Measurements from ENCODE around the gene SPTBN1.

Gene SPTBN1

DNA sequence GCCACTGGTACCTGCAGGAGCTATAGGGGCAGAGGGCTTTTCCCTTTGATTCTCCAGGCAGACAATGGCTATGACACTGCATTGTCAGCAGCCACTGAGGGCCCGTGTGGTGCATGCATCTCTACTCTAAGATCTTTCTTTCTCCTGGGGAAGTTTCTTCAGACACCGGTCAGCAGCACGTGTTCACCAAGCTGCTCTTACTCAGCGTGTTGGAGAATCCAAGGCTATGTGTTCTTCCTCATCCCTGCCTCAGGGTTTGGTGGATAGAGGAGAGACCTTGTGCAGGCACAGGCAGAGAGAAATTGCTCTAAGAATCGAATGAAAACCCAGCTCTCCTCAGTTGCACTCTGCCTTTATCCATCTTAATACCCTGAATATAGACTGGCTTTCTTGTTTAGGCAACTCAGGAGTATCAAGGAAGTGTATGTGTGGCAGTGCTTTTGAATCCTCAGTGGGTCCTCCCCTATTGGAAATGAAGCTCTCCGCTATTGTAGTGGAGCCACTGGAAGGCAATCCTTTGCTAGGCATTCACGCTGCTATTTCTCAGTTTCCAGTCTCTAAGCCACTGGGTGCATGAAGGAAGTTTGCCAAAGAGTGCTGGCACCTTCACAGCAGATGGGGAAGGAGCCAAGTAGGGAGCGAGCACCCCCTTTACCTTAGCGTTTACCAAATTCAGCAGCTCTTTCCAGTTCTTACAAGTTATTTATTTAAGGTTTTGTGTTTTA, 180.4 kb downstream of the SPTBN1 start:
- H3K4me3 ChIP-seq (ENCODE audit: low read depth, low read length): no peak overlapping the region
- DNase-seq (ENCODE audit: low read depth): peak; percentile 30
- TF ChIP-seq, protein P1, sequence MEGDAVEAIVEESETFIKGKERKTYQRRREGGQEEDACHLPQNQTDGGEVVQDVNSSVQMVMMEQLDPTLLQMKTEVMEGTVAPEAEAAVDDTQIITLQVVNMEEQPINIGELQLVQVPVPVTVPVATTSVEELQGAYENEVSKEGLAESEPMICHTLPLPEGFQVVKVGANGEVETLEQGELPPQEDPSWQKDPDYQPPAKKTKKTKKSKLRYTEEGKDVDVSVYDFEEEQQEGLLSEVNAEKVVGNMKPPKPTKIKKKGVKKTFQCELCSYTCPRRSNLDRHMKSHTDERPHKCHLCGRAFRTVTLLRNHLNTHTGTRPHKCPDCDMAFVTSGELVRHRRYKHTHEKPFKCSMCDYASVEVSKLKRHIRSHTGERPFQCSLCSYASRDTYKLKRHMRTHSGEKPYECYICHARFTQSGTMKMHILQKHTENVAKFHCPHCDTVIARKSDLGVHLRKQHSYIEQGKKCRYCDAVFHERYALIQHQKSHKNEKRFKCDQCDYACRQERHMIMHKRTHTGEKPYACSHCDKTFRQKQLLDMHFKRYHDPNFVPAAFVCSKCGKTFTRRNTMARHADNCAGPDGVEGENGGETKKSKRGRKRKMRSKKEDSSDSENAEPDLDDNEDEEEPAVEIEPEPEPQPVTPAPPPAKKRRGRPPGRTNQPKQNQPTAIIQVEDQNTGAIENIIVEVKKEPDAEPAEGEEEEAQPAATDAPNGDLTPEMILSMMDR (conservative IDR thresholded peaks at IDR 0.05; ENCODE audit: low read depth, low read length): no peak

DNA sequence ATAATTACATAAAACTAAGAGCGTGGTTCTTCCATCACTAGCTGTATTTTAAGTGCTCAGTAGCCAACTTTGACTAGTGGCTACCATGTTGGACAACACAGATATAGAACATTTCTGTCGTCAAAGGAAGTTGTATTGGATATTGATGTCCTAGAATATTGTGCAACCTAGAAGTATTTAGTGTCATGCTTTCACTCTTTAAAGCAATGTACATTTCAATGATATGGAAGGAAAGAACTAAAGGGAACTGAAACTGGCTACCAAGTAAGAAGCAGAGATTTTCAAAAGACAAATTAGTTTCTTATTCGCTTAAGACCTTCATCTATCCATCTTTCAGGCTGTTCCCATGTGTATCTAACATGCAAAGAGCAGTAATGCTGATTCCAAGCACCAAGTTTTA, 182.0 kb downstream of the SPTBN1 start:
- TF ChIP-seq, protein P1 (conservative IDR thresholded peaks at IDR 0.05; ENCODE audit: low read depth, low read length): no peak
- no peak overlapping the region for H3K4me3 ChIP-seq (ENCODE audit: low read depth, low read length)
- no peak for DNase-seq (ENCODE audit: low read depth)

DNA sequence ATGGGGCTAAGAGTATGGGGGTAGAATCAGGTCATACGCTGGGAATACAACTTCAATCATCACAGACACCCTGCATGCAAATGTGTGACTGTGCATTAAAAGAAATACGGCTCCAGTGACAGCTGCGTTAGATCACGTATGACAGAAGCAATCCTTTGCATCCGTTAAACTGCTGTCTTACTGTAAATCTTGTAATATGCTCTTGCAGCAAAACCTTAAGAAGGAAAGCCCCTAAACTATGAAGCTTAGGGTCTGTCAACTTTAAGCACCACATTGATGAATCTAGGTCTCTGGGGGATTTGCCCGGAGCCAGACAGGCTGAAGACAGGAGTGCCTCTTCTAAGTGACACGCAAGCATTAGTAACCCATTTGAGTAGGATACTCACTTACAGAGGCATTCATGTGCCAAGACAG, 182.7 kb downstream of the SPTBN1 start:
- H3K4me3 ChIP-seq (ENCODE audit: low read depth, low read length): no peak overlapping the region
- TF ChIP-seq, protein P1 (conservative IDR thresholded peaks at IDR 0.05; ENCODE audit: low read depth, low read length): no peak
- no peak for DNase-seq (ENCODE audit: low read depth)

DNA sequence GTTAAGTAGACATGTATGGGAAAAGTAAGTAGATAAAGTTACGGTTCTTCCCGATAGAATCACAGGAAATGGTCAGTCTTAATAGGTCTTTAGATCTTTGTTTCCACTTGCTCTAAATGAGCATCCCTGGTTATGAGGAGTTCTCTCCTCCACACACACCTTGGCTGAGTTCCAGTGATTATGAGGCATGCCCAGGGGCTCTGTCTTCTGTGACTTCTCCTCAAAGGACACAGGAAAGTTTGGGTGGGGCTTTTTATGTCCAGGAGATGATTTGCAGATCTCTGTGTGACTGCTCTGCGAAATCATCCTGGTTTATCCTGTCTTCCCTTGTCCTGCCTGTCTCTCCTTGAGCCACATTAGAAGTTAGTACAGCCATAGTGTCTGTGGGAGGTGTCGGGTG, 183.5 kb downstream of the SPTBN1 start:
- no peak for DNase-seq (ENCODE audit: low read depth)
- TF ChIP-seq, protein P1 (conservative IDR thresholded peaks at IDR 0.05; ENCODE audit: low read depth, low read length): no peak
- no peak overlapping the region for H3K4me3 ChIP-seq (ENCODE audit: low read depth, low read length)

DNA sequence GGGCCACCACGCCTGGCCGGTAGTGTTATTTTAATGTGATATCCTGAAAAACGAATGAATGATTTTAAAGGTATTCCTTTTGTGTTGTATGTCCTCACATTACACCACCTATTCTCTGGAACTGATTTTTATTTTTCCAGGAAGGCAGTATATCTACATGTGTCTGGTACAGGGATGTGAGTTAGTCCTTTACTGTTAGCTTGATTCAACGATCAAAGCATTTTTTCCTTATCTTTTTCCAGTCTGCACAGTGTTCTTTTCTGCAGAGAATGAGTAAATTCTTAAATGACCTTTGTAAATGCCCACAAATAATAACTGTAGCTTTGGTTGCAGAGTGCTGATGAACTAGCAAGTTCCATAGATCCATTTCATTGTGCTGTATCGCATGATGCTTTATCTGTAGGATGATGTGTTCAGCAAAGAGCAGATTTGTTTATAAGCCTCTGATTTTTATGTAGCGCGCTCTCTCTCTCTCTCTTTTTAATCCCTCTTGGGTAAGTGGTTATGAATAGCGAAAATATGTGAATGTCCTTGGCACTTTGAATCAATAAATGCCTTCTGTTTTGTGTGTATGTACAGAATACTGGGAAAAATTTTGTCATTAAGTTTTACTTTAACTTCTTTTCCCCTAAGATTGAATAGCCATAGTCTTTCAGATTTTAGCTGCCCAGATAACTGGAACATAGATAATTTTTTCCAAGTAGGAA, 184.9 kb downstream of the SPTBN1 start:
- no peak for DNase-seq (ENCODE audit: low read depth)
- TF ChIP-seq, protein P1 (conservative IDR thresholded peaks at IDR 0.05; ENCODE audit: low read depth, low read length): no peak
- H3K4me3 ChIP-seq (ENCODE audit: low read depth, low read length): no peak overlapping the region

DNA sequence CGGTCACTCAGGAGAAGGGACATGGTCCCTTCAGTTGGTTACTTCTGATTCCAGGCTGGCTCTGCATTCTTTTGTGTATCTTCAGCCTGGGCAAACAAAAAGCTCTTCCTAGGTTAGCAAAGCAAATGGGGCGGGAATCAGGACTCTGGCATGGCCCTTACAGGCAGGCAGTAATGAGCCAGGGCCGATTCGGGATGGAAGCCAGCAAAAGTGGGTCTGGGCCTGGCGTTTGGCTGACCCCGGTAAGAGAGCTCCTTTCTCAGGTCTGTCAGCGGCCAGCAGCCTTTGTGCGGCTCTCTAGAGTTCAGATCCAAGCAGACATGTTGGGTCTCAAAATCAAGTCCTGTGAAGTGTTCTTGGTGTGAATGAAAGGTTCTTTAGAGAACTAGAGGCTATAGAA, 185.9 kb downstream of the SPTBN1 start:
- no peak overlapping the region for H3K4me3 ChIP-seq (ENCODE audit: low read depth, low read length)
- no peak for DNase-seq (ENCODE audit: low read depth)
- TF ChIP-seq, protein P1 (conservative IDR thresholded peaks at IDR 0.05; ENCODE audit: low read depth, low read length): no peak
